HG02970 (cell line): Measurements from ENCODE around the gene TRAIP.
"Not testable (repeated sequence)": the region's sequence is repeated elsewhere in the genome, so short reads cannot be mapped to it uniquely, and the experiment has no call there.

Experiments
- ATAC-seq: cut with Tn5 transposase; IDR thresholded peaks from one replicate; pipeline ENCODE4 v1.9.1; 2021; ENCODE audit warnings: mild to moderate bottlenecking, moderate library complexity, moderate number of reproducible peaks; ENCODE audit not compliant: unreplicated experiment, low FRiP score

TRAIP gene

DNA sequence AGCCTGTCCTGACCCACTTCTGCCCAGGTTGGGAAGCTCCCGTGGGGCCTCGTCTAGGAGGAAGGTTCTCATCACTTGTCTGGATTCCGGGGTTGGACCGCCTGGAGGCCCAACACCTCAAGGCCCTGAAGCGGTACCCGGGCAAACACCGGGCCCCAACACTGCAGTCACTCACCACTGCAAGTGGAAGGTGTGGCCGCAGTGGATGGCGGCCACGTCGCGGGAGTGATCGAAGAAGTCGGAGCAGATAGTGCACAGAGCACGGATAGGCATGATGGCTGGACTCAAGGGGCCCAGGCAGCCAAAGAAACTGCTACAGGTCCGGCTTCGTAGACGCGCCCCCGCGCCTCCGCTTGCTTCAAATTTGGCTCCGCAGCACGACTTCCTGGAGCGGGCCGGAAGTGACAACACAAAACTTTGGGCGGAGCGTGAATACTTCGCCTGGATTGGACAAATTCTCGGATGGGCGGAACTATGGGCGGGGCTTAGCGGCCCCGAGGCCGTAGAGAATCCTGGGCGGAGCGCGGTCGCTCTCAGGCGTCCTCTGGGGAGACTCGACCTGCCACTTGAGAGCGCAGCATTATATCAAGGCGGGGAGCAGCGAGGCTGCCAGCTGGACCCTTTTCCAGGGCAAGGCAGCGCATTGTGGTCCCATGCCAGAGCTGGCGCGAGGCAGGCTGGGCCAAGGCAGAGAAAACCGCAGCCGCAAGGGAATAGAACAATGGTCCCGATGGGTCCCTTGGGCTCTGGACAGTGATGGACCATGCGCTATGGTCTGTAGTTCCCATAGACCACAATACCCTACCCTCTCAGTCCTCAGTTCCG lies at the start of gene TRAIP:
TSS of gene TRAIP (minus strand) at position 384 of the 825 bp plus-strand sequence. CDS start at position 273, 111 bp downstream.
- ATAC-seq = peak; percentile 97

- not testable (repeated sequence) for ATAC-seq
These were observed 48.1 kb upstream of the TRAIP start for GRCh38 chr3:49904448-49904847.

DNA sequence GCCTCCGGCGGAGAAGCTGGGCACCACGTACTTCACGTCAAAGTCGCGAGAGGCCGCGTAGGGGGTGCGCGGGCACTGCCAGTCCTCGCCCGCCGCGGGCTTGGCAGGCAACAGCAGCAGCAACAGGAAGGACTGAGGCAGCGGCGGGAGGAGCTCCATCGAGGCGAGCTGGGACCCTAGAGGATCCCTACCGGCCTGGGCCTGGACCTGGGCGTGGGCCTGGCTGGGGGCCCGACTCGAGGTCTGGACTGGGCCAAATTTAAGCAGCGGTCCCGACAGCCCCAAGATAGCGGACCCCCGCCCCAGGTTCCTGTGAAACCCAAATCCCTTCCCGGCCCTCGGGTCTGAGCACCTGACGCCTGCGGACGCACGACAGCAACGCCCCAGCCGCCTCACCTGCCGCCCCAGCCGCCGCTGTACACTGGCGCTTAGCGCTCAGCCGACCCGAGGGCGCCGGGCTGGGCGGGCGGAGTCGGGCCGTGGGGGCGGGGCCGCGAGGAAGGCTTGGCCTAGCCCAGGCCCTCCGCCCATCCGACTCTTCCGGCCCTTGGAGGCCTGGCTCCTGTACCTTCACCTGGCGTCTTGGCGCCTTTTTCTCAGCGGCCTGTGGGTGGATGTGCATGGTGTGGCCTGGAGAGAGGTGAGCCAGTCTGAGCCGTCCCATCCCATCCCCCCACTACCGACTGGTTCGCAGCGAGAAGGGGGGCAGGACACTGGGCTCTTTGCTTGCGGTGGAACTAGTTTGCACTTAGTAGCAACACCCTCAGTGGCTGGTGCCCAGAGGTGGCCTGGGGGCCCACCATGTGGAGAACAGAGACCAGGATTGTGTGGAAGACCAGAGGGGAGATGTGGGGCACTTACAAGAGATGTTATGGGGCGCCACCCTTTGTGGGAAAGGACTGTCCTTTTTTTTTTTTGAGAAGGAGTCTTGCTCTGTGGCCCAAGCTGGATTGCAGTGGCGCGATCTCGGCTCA lies 47.4 kb upstream of the TRAIP start, which contains the start of gene MST1R:
TSS of gene MST1R (minus strand) at position 423 of the 974 bp plus-strand sequence. CDS start at position 159, 264 bp downstream.
- ATAC-seq = no peak

- ATAC-seq = no peak
These were observed 46.4 kb upstream of the TRAIP start for GRCh38 chr3:49902511-49903345.

DNA sequence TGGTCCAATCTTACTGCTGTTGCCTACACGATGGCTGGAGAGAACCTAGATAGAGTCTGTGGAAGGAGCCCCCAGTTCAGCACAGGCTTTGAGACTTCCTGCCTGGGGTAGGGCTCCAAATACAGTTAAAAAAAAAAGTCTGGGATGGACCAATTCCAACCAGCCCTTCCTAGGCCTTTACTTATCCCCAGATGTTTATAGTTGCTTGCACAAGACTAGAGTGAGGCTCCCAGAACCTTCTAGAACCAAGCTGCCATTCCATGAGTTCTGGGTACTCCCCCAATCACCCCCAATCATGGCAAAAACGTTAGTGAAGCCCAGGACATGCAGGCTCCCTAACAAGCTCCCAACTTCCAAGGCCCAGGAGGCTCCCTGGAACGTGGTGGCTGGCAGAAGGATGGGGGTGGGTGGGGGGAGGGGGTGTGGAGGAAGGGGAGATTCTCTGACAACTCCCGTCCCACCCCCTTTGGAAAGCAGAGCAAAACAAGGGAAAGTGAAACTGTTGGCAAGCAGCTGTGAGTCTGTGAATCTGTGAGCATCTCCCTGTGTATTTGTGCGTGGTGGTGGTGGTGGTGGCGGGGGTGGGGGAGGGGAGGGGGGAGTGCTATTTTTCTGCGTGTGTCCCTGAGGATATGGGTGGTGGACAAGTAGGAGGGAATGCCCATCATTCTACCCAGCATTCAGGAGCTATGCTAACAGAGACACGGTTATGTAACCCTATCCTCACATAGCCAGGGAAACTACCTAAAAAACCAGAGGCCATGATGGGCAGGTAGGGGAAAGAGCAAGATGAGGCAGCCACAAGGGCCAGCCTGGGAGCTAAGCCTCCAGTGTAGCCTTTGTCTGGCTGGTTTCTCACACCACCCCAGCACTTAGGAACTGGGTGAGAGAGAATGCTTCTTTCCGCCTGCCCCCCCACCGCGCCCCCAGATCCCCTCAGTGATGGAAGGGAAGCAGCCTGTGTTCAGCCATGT lies 45.3 kb upstream of the TRAIP start:
- ATAC-seq = no peak

- no peak for ATAC-seq
These were observed 44.3 kb upstream of the TRAIP start for GRCh38 chr3:49900491-49901153.

GRCh38 chr3:49899815-49900214 lies 43.5 kb upstream of the TRAIP start:
- no peak for ATAC-seq

- ATAC-seq = no peak
These were observed 42.6 kb upstream of the TRAIP start for GRCh38 chr3:49898991-49899390.

DNA sequence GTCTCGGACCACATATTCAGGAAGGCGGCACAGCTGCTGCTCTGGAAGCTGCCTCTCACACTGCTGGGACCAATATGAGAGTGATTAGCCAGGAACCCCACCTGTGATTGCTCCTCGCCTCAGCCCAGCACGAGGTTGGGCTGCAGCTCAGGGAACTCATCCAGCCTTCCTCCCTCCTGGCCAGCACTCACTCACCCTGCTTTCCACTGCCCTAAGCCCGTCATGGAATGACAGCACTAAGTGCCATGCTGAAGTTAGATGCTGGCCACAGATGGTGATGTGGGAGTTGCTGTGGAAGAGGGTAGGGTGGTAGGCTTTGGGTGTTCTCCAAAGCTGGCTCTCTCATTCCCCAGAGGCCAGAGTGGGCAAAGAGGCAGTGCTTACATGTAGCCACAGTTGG lies 40.0 kb upstream of the TRAIP start:
- ATAC-seq = no peak

DNA sequence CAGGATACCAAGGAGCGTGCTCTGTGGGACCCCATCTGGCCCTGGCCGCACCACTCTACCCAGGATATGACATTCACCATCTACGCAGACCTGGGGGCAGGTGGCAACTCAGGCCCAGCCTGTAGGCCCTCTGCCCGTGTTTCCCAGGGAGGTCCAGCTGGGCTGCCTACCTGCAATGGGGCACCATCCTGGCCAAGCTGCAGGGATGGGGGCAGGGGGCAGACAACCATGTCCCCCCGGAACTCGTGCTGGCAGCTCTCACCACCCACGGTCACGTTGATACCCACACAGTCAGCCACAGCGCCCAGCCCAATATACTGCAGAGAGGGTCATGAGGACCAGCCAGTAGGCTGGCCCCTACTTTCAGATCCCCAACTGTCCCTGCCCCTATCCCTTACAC lies 39.4 kb upstream of the TRAIP start:
- no peak for ATAC-seq

GRCh38 chr3:49889296-49889695 lies 32.9 kb upstream of the TRAIP start:
- no peak for ATAC-seq

- no peak for ATAC-seq
These were observed 30.5 kb upstream of the TRAIP start for GRCh38 chr3:49886922-49887265.

DNA sequence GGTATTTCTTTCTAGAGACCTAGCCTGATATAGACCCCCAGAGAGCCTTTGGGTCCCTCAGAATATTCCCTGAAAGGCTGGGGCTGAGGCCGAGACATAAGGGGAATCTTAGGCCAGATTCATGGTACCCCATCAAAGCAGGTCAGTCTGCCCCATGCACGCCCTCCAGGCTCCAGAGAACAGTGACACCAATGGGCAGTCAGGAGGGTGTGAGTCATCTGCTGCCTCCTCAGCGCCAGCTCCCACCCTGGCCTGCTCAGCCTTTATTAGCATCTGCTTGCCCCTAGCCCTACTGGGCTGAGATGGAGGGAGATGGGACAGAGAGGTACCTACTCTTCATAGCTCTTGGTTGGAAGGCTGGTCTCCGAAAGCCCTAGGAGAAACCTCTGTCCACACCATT lies 27.6 kb upstream of the TRAIP start:
- no peak for ATAC-seq

DNA sequence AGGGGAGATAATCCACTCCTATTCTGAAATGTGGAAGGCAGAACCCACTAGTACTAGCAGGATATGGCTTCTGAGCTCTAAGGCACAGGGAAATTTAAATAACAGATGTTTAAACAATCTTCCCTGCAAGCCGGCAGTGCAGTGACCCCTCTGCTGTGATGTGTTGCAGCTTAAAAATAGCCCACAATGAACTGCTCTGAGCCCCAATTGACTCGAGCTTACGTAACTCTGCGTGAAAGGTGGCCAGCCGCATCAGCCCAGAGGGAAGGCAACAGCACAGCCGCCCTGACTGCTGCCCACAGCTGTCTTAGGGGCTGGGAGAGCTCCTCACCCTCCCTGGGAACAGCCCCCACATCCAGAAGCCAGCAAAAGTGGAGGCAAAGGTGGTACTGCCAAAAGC lies 25.8 kb upstream of the TRAIP start:
- no peak for ATAC-seq

DNA sequence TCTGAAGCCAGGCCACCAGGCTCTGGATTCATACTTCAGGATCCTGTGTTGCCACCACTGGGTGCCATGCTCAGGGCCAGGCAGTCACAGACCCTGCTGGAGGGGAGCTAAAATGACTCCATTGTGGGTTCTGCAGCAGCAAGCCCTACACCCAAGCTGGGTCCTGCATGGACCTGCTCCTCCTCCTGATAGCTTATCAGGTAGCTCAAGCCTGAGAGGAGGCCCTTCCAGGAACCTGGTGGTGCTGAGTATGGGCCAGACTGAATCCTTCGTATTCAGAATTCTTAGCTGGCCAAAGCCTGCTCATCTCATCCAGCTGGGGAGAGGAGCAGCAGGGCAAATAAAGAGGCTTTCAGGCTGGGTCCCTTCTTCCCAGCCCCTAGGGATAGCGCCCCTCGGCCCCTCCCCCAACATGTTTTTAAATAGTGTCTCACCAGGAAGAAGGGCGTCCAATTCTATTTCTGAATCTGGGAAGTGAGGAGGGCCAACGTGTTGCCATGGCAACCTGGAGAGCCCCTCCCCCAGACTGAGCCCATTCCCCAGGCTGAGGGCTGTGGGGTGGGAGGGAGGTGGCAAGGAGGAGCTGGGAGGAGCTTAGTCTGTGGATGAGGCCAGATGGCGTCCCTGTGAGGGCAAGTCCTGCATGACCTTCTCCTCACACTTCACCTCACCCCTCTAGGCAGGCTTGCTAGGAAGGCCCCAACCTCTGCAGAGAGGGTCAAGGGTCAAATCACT lies 24.4 kb upstream of the TRAIP start:
- no peak for ATAC-seq

DNA sequence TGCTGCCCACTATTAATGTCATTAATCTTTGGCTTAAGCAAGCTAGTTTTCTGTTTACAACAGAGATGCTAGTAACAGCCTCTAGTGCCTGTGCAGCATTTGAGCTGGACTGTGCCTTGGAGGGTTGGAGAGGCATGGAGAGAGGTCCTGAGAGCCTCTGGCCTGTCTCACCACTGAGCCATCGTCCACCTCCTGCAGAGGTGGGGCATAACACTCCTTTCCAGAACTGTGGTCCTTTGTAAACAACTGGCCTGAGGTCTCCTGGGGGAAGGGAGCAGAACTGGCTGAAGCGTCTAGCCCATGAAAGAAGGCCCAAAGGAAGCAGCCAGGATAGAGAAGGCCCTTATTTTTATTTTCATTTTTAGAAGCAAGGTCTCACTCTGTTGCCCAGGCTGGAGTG lies 23.4 kb upstream of the TRAIP start:
- ATAC-seq = no peak

GRCh38 chr3:49878686-49879085 lies 22.3 kb upstream of the TRAIP start:
- ATAC-seq = no peak

DNA sequence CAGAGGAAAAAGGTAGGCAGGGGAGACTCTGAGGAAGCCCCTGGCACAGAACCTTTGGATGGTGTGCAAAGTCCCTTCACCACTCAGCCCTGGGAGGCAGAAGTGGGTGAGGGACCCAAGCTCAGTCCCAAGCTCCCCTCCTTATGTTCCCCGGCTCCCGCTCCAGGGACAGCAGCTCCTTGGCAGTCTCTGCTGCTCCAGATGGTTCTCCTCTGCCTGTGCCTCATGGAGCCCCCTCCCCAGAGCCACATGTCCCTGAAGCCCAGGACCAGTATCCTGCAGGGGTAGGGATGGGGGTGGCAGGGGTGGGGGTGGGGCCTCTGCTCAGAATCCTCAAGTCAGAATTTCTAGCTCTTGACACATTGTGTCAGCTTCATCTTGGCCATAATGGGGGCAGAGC lies 21.4 kb upstream of the TRAIP start:
- ATAC-seq = no peak
